NT2/D1 (cell line): ENCODE results near the gene TBL1X.

Source experiments
- SUZ12 ChIP-seq: IDR thresholded peaks from 2 replicates; pipeline ENCODE4 v1.6.1; 2011; ENCODE audit not compliant: insufficient read length, insufficient read depth; ENCODE audit errors: extremely low read depth
- YY1 ChIP-seq: IDR thresholded peaks from 2 replicates; pipeline ENCODE4 v1.6.1; 2011; ENCODE audit not compliant: insufficient read length, insufficient read depth

DNA sequence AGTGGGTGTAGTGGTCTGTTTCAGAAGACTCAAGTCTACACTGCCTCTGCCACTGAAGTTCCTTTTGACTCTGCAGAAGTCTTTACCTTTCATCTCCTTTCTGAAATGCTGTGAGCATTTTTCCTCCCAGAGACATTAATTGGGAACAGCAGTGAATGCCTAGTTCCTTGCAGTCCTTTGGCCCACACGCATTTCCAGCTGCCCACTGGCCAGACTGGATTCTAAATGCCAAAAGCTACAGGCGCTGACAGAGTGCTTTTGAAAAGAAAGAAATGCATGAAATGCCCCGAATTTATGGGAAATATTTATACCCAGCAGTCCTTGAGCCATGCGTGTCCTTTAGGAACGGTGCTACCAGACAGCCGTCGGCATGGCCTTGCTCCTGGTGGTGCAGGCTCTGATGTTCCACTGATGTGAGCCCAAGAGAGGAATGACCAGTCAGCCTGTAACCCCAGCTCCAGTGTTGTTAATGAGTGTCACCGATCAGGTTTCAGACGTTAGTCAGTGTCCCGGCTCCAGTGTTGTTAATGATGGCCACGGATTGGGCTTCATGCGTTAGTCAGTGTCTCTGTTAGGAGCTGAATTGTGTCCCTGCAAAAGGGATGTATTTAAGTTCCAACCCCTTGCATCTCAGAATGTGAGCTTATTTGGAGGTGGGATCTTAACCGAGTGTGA is 132.6 kb downstream of the TBL1X start:
- TF ChIP-seq YY1: no peak
- no peak for TF ChIP-seq SUZ12
